HEK293T (cell line): ENCODE data around the gene CREB3L1.
A peak's percentile ranks its signal among the peaks of the same experiment; 100 is the strongest.

Experiments used
- CTCF ChIA-PET: fragments of 350-600 bp; formaldehyde crosslinking; extraction: SDS; loops from one replicate; lab custom pipeline; 2021; ENCODE audit warnings: antibody characterized with exemption, inconsistent platforms; lab: Yijun Ruan, JAX
- POLR2A ChIA-PET: fragments of 350-600 bp; formaldehyde crosslinking; extraction: SDS; loops from one replicate; lab custom pipeline; 2020; ENCODE audit warnings: antibody characterized with exemption, inconsistent platforms; lab: Yijun Ruan, JAX
- DNase-seq: peaks from one replicate; pipeline ENCODE4 v3.0.0; 2012; ENCODE audit warnings: mixed read lengths; ENCODE audit errors: extremely low spot score
- ARNT ChIP-seq: fragments of 450-650 bp; IDR thresholded peaks from 2 replicates; pipeline ENCODE4 v1.6.1; 2017; ENCODE audit warnings: mild to moderate bottlenecking
- BHLHE40 ChIP-seq: fragments of 450-650 bp; IDR thresholded peaks from 2 replicates; pipeline ENCODE4 v1.6.1; 2016; ENCODE audit warnings: mild to moderate bottlenecking, moderate library complexity, borderline replicate concordance
- CTBP1 ChIP-seq: fragments of 450-650 bp; IDR thresholded peaks from 2 replicates; pipeline ENCODE4 v1.6.1; 2016; ENCODE audit warnings: borderline replicate concordance
- ELF4 ChIP-seq: fragments of 450-650 bp; IDR thresholded peaks from 2 replicates; pipeline ENCODE4 v1.6.1; 2017; ENCODE audit warnings: antibody characterized with exemption
- FOXA1 ChIP-seq: fragments of 450-650 bp; IDR thresholded peaks from 2 replicates; pipeline ENCODE4 v1.6.1; 2016; ENCODE audit warnings: mild to moderate bottlenecking
- FOXK2 ChIP-seq: fragments of 450-650 bp; IDR thresholded peaks from 2 replicates; pipeline ENCODE4 v1.6.1; 2016; ENCODE audit warnings: mild to moderate bottlenecking
- FOXM1 ChIP-seq: fragments of 450-650 bp; IDR thresholded peaks from 2 replicates; pipeline ENCODE4 v1.6.1; 2017; ENCODE audit warnings: mild to moderate bottlenecking, borderline replicate concordance
- HDGF ChIP-seq: fragments of 450-650 bp; IDR thresholded peaks from 2 replicates; pipeline ENCODE4 v1.6.1; 2017; ENCODE audit warnings: antibody characterized with exemption, borderline replicate concordance
- L3MBTL2 ChIP-seq: fragments of 450-650 bp; conservative IDR thresholded peaks from 2 replicates; pipeline ENCODE4 v1.6.1; 2016; ENCODE audit warnings: mild to moderate bottlenecking
- LEF1 ChIP-seq: fragments of 450-650 bp; IDR thresholded peaks from 2 replicates; pipeline ENCODE4 v1.6.1; 2017; ENCODE audit warnings: mild to moderate bottlenecking, borderline replicate concordance
- NFRKB ChIP-seq: fragments of 450-650 bp; IDR thresholded peaks from 2 replicates; pipeline ENCODE4 v1.6.1; 2016; ENCODE audit warnings: mild to moderate bottlenecking, moderate library complexity
- SP1 ChIP-seq: fragments of 450-650 bp; IDR thresholded peaks from 2 replicates; pipeline ENCODE4 v1.6.1; 2017
- SUZ12 ChIP-seq: fragments of 450-650 bp; IDR thresholded peaks from 2 replicates; pipeline ENCODE4 v1.6.1; 2016; ENCODE audit warnings: mild to moderate bottlenecking
- TARDBP ChIP-seq: fragments of 450-650 bp; IDR thresholded peaks from 2 replicates; pipeline ENCODE4 v1.6.1; 2016
- ZNF384 ChIP-seq: fragments of 450-650 bp; IDR thresholded peaks from 2 replicates; pipeline ENCODE4 v1.6.1; 2016
- TF ChIP-seq, protein P1 (sequence below): fragments of 450-650 bp; IDR thresholded peaks from 2 replicates; pipeline ENCODE4 v1.6.1; 2016

CREB3L1 gene

GRCh38 chr11:46267930-46268329 is 9.5 kb upstream of the CREB3L1 start:
- POLR2A ChIA-PET = no interaction called here
- CTCF ChIA-PET = no interaction called here
- no peak for TF ChIP-seq SUZ12
- no peak for TF ChIP-seq ARNT
- TF ChIP-seq TARDBP = no peak
- no peak for TF ChIP-seq FOXK2
- DNase-seq = no peak

- CTCF ChIA-PET = no interaction called here
- POLR2A ChIA-PET = no interaction called here
- TF ChIP-seq LEF1 (no peak), FOXK2 (no peak), FOXA1 (no peak), HDGF (no peak), ARNT (no peak), FOXM1 (no peak), ZNF384 (no peak), TARDBP (no peak), ELF4 (no peak), SUZ12 (no peak), BHLHE40 (no peak), L3MBTL2 (no peak), NFRKB (no peak), CTBP1 (no peak)
- TF ChIP-seq, protein P1, sequence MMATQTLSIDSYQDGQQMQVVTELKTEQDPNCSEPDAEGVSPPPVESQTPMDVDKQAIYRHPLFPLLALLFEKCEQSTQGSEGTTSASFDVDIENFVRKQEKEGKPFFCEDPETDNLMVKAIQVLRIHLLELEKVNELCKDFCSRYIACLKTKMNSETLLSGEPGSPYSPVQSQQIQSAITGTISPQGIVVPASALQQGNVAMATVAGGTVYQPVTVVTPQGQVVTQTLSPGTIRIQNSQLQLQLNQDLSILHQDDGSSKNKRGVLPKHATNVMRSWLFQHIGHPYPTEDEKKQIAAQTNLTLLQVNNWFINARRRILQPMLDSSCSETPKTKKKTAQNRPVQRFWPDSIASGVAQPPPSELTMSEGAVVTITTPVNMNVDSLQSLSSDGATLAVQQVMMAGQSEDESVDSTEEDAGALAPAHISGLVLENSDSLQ = no peak
- no peak for DNase-seq
These were observed 6.8 kb upstream of the CREB3L1 start for GRCh38 chr11:46270684-46271083.

- DNase-seq = no peak
These were observed 6.1 kb upstream of the CREB3L1 start for GRCh38 chr11:46271407-46271806.

GRCh38 chr11:46271875-46272815 is 5.3 kb upstream of the CREB3L1 start:
- ChIA-PET CTCF (interaction anchor here (0.6 to 1.4 kb wide), 3 partner anchors 25 to 57 kb away, joined by 3 to 5 read pairs (median 3); no protein-coding TSS in a partner anchor), POLR2A (interaction anchor here (0.6 to 3.4 kb wide), 6 partner anchors 19 to 34 kb away, joined by 3 to 18 read pairs (median 4); no protein-coding TSS in a partner anchor)
- TF ChIP-seq L3MBTL2 (peak; percentile 62), FOXA1 (no peak)
- no peak for DNase-seq

More at GRCh38 chr11:46271407-46271806, 6.1 kb upstream of the CREB3L1 start:
- POLR2A ChIA-PET = interaction anchor here (1.0 to 3.4 kb wide), 4 partner anchors 22 to 33 kb away, joined by 4 to 18 read pairs (median 10); no protein-coding TSS in a partner anchor
- CTCF ChIA-PET = interaction anchor here (1.4 kb wide), 1 partner anchor 26 kb away, joined by 5 read pairs; no protein-coding TSS in a partner anchor
- no peak for TF ChIP-seq ARNT
- TF ChIP-seq L3MBTL2 = no peak
- no peak for TF ChIP-seq CTBP1
- TF ChIP-seq ELF4 = no peak
- TF ChIP-seq, protein P1 = no peak
- TF ChIP-seq BHLHE40 = no peak
- TF ChIP-seq HDGF = no peak
- TF ChIP-seq FOXA1 = no peak
- no peak for TF ChIP-seq NFRKB

DNA sequence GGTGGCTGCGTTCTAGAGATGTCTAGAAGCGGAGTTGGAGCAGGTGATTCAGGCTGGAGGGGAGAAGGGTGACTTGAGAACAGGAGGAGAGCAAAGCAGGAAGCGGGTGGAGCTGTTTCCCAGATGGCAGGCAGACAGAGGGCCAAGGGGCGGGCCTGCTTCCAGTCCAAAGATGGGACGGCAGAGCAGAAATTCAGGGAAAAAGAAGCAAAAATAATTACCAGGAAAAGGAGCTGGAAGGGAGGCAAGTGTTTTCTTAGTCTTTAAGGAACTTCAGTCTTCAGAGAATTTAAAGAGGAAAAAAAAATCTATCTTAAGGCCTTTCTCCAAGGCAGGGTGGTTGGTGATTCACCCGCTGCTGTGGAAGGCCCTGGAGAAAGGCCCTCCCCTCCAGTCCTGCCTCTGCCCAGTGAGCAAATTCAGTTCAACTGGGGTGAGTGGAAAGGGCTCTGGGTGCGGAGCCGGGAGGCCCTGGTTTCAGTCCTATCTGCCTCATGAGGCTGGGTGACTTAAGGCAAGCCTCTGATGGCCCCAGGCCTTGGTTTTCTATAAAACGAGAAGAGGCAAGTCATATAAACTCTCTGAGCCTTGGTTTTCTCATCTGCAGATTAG is 4.5 kb upstream of the CREB3L1 start:
- no peak for DNase-seq
- ChIA-PET POLR2A (interaction anchor here (1.4 to 3.4 kb wide), 3 partner anchors 18 to 29 kb away, joined by 3 to 18 read pairs (median 15); no protein-coding TSS in a partner anchor), CTCF (interaction anchor here (0.6 to 1.4 kb wide), 4 partner anchors 24 to 58 kb away, joined by 3 to 5 read pairs (median 4); no protein-coding TSS in a partner anchor)
- TF ChIP-seq NFRKB = no peak
- TF ChIP-seq CTBP1 = no peak
- no peak for TF ChIP-seq L3MBTL2
- no peak for TF ChIP-seq FOXA1
- TF ChIP-seq LEF1 = no peak
- no peak for TF ChIP-seq SUZ12
- no peak for TF ChIP-seq ZNF384
- TF ChIP-seq ARNT = no peak
- TF ChIP-seq FOXM1 = no peak
- no peak for TF ChIP-seq SP1
- TF ChIP-seq FOXK2 = no peak
- no peak for TF ChIP-seq TARDBP

DNA sequence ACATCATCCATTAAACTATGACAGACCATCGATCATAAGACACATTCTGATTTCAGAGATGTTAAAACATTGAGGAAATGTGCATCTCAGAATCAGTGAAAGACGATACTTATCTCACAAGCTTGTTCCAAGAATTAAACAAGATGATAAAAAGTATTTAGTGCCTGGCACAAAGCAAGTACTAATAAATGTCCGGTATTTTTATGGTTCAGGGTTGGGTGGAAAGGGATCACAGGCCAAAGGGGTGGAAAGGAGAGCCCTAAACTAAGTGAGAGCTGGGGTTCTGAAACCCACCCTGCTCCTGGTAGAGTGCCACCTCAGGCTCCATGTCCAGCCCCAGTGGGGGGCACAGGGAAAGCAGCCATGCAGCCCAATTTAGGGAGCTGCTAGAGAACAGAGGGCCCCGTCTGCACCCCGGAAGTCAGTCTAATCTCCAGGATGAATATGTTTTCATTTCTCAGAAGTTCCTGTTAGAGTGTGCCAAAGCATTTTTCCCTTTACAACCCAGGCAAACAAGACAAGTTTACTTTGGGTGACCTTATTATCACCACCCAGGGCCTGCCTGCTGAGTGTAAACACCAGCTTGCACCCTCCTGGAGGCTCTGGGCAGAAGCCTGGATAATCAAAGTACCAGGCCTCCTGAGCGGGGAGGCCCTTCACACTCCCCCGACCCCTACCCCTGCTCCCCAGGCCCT is 3.8 kb upstream of the CREB3L1 start:
- POLR2A ChIA-PET = interaction anchor here (0.7 to 3.4 kb wide), 4 partner anchors 22 to 36 kb away, joined by 3 to 18 read pairs (median 11); no protein-coding TSS in a partner anchor
- no peak for DNase-seq
- CTCF ChIA-PET = interaction anchor here (1.4 kb wide), 1 partner anchor 34 kb away, joined by 4 read pairs; no protein-coding TSS in a partner anchor
- TF ChIP-seq, protein P1 = no peak
- TF ChIP-seq LEF1 = no peak
